ENCODE data around the gene SLX9.

- TF ChIP-seq POLR2A (IDR thresholded peaks at IDR 0.05; ENCODE audit: low read depth) = no peak
- TF ChIP-seq POLR2AphosphoS5 (IDR thresholded peaks at IDR 0.05) = no peak
- TF ChIP-seq, protein P1, sequence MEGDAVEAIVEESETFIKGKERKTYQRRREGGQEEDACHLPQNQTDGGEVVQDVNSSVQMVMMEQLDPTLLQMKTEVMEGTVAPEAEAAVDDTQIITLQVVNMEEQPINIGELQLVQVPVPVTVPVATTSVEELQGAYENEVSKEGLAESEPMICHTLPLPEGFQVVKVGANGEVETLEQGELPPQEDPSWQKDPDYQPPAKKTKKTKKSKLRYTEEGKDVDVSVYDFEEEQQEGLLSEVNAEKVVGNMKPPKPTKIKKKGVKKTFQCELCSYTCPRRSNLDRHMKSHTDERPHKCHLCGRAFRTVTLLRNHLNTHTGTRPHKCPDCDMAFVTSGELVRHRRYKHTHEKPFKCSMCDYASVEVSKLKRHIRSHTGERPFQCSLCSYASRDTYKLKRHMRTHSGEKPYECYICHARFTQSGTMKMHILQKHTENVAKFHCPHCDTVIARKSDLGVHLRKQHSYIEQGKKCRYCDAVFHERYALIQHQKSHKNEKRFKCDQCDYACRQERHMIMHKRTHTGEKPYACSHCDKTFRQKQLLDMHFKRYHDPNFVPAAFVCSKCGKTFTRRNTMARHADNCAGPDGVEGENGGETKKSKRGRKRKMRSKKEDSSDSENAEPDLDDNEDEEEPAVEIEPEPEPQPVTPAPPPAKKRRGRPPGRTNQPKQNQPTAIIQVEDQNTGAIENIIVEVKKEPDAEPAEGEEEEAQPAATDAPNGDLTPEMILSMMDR (IDR thresholded peaks at IDR 0.05) = no peak
These were observed 8.1 kb upstream of the SLX9 start for GRCh38 chr21:44931501-44932407.

Measured in esophagus muscularis mucosa (tissue), 3 donors.